H1 (cell line): ENCODE data around the gene CDC45. TPM values are rescaled to one million over a fixed set of nuclear protein-coding genes. Genes with fewer than 3 reads are reported as not detected.
A peak's percentile ranks its signal among the peaks of the same experiment; 100 is the strongest.

Experiments used
- CTCF ChIA-PET: fragments of 300-600 bp; sonication (Branson Sonifier 250); formaldehyde crosslinking; loops from one replicate; lab custom pipeline; 2021; ENCODE audit not compliant: partially characterized antibody; lab: Charles Lee
- POLR2A ChIA-PET: fragments of 300-600 bp; sonication (Branson Sonifier 250); formaldehyde crosslinking; loops from one replicate; lab custom pipeline; 2021; ENCODE audit warnings: inconsistent platforms; ENCODE audit not compliant: partially characterized antibody; lab: Charles Lee
- DNase-seq, 2 experiments: peaks; one replicate each; pipeline versions ENCODE4 v3.0.0 to v3.0.0-alpha.2; 2010 to 2022; ENCODE audit warnings: low spot score in 2 of 2, low read depth in 1 of 2, mixed read lengths in 1 of 2
- FAIRE-seq: peaks from 2 replicates; lab custom pipeline; 2011; peaks lifted over from hg19 to GRCh38; lab: Jason Lieb, UNC
- H2AFZ ChIP-seq: 2 replicates; pipeline ENCODE4 v1.8.1; 2012; ENCODE audit warnings: low read length, inconsistent platforms
- H2AK5ac ChIP-seq: 2 replicates; pipeline ENCODE4 v1.6.1; 2013; ENCODE audit warnings: low read depth, low read length
- H2BK120ac ChIP-seq: replicated peaks from 2 replicates; pipeline ENCODE3; 2013; ENCODE audit warnings: low read depth, low read length, inconsistent platforms
- H2BK12ac ChIP-seq: 2 replicates; pipeline ENCODE4 v1.6.1; 2013; ENCODE audit warnings: low read depth, low read length
- H2BK15ac ChIP-seq: 2 replicates; pipeline ENCODE4 v1.6.1; 2013; ENCODE audit warnings: low read length
- H2BK20ac ChIP-seq: 2 replicates; pipeline ENCODE4 v1.6.1; 2013; ENCODE audit warnings: low read length
- H2BK5ac ChIP-seq: 2 replicates; pipeline ENCODE4 v1.6.1; 2013; ENCODE audit warnings: low read depth, low read length
- H3K14ac ChIP-seq: 2 replicates; pipeline ENCODE4 v1.6.1; 2013; ENCODE audit warnings: inconsistent platforms; ENCODE audit not compliant: insufficient read length
- H3K18ac ChIP-seq: 2 replicates; pipeline ENCODE4 v1.6.1; 2013; ENCODE audit warnings: low read length; ENCODE audit errors: extremely low read depth
- H3K23ac ChIP-seq: 2 replicates; pipeline ENCODE4 v1.6.1; 2013; ENCODE audit warnings: inconsistent platforms; ENCODE audit not compliant: insufficient read length
- H3K23me2 ChIP-seq: 2 replicates; pipeline ENCODE4 v1.6.1; 2013; ENCODE audit warnings: low read depth, low read length
- H3K27ac ChIP-seq: 2 replicates; pipeline ENCODE4 v1.6.1; 2011; ENCODE audit warnings: low read depth, low read length, inconsistent platforms
- H3K27me3 ChIP-seq, 4 experiments: replicated peaks in 1 of 4; 1 replicate in 1 of 4; 2 replicates in 3 of 4; pipeline versions ENCODE4 v1.6.1 to v1.8.1; 2011 to 2013; ENCODE audit warnings: low read length in 3 of 4, mild to moderate bottlenecking in 3 of 4, inconsistent platforms in 2 of 4, mixed read lengths in 2 of 4, moderate library complexity in 1 of 4; ENCODE audit not compliant: control insufficient read depth in 3 of 4, insufficient read depth in 3 of 4; ENCODE audit errors: extremely low read depth in 1 of 4
- H3K36me3 ChIP-seq, 4 experiments: 2 replicates each; pipeline versions ENCODE4 v1.6.1 to v1.8.1; 2011 to 2013; ENCODE audit warnings: mild to moderate bottlenecking in 4 of 4, low read length in 3 of 4, moderate library complexity in 2 of 4, control low read depth in 1 of 4, inconsistent platforms in 1 of 4; ENCODE audit not compliant: insufficient read depth in 4 of 4, control insufficient read depth in 2 of 4
- H3K4ac ChIP-seq: replicated peaks from 2 replicates; pipeline ENCODE3; 2013; ENCODE audit warnings: low read length, low read depth, mixed read lengths, inconsistent platforms; ENCODE audit not compliant: insufficient read length
- H3K4me1 ChIP-seq, 4 experiments: replicated peaks in 1 of 4; 1 replicate in 1 of 4; 2 replicates in 3 of 4; pipeline versions ENCODE4 v1.6.1 to v1.8.1; 2011 to 2013; ENCODE audit warnings: low read length in 3 of 4, inconsistent platforms in 2 of 4, mixed read lengths in 1 of 4; ENCODE audit not compliant: insufficient read depth in 4 of 4, control insufficient read depth in 3 of 4
- H3K4me2 ChIP-seq, 2 experiments: 2 replicates each; pipeline versions ENCODE4 v1.6.1 to v1.8.1; 2011 to 2013; ENCODE audit warnings: low read depth in 2 of 2, low read length in 2 of 2, control low read depth in 1 of 2, inconsistent platforms in 1 of 2, mild to moderate bottlenecking in 1 of 2; ENCODE audit not compliant: insufficient read depth in 1 of 2
- H3K4me3 ChIP-seq, 4 experiments: fragments of 200-600, 300-600 bp in 1 of 4; sonication (generic), shearing (Covaris generic), sonication (Bioruptor Twin) in 1 of 4; 2 replicates each; pipeline versions ENCODE4 v1.5.1 to v1.8.1; 2011 to 2016; ENCODE audit warnings: low read length in 4 of 4, low read depth in 3 of 4, control low read depth in 2 of 4, inconsistent platforms in 2 of 4, mild to moderate bottlenecking in 2 of 4, mixed read lengths in 1 of 4, moderate library complexity in 1 of 4; ENCODE audit not compliant: insufficient read depth in 2 of 4; ENCODE audit errors: extremely low read depth in 1 of 4
- H3K56ac ChIP-seq: replicated peaks from 2 replicates; pipeline ENCODE3; 2013; ENCODE audit warnings: low read depth, mild to moderate bottlenecking, mixed read lengths, low read length, inconsistent platforms; ENCODE audit not compliant: insufficient read length
- H3K79me1 ChIP-seq: 2 replicates; pipeline ENCODE4 v1.6.1; 2013; ENCODE audit warnings: low read depth, low read length, control low read depth
- H3K79me2 ChIP-seq, 2 experiments: 2 replicates each; pipeline versions ENCODE4 v1.6.1 to v1.8.1; 2012 to 2013; ENCODE audit warnings: low read length in 2 of 2, mild to moderate bottlenecking in 2 of 2, inconsistent platforms in 1 of 2; ENCODE audit not compliant: insufficient read depth in 2 of 2, control insufficient read depth in 1 of 2
- H3K9ac ChIP-seq, 4 experiments: replicated peaks in 1 of 4; 1 replicate in 1 of 4; 2 replicates in 3 of 4; pipeline versions ENCODE4 v1.6.1 to v1.8.1; 2011 to 2013; ENCODE audit warnings: low read depth in 3 of 4, low read length in 3 of 4, control low read depth in 2 of 4, mild to moderate bottlenecking in 2 of 4, moderate library complexity in 2 of 4, inconsistent platforms in 1 of 4; ENCODE audit errors: extremely low read depth in 1 of 4
- H3K9me3 ChIP-seq, 2 experiments: 2 replicates each; pipeline versions ENCODE4 v1.6.1 to v1.8.1; 2012 to 2013; ENCODE audit warnings: mild to moderate bottlenecking in 2 of 2, moderate library complexity in 2 of 2, control low read depth in 1 of 2, inconsistent platforms in 1 of 2, low read depth in 1 of 2, low read length in 1 of 2, mixed read lengths in 1 of 2; ENCODE audit not compliant: insufficient read depth in 2 of 2
- H4K20me1 ChIP-seq, 2 experiments: replicated peaks in 1 of 2; 2 replicates each; pipeline versions ENCODE3 to v1.8.1; 2011 to 2013; ENCODE audit warnings: inconsistent platforms in 2 of 2, low read length in 2 of 2, mild to moderate bottlenecking in 1 of 2; ENCODE audit not compliant: insufficient read depth in 2 of 2, control insufficient read depth in 1 of 2
- H4K5ac ChIP-seq: 2 replicates; pipeline ENCODE4 v1.6.1; 2013; ENCODE audit warnings: low read length, low read depth, mixed read lengths, inconsistent platforms; ENCODE audit not compliant: insufficient read length
- H4K8ac ChIP-seq: 2 replicates; pipeline ENCODE4 v1.8.0; 2013; ENCODE audit warnings: mild to moderate bottlenecking, moderate library complexity, low read length, inconsistent platforms; ENCODE audit not compliant: insufficient read depth; ENCODE audit errors: extremely low read depth
- H4K91ac ChIP-seq: replicated peaks from 2 replicates; pipeline ENCODE3; 2013; ENCODE audit warnings: low read length, mixed read lengths, inconsistent platforms; ENCODE audit not compliant: insufficient read length
- CTBP2 ChIP-seq: IDR thresholded peaks from 2 replicates; pipeline ENCODE4 v1.7.0; 2011; ENCODE audit warnings: borderline replicate concordance, mild to moderate bottlenecking, moderate library complexity, mixed read lengths, low read length; ENCODE audit not compliant: insufficient read depth, insufficient read length
- EP300 ChIP-seq, 2 experiments: IDR thresholded peaks; 1 replicate in 1 of 2; 2 replicates in 1 of 2; pipeline ENCODE4 v1.6.1; 2011 to 2012; ENCODE audit warnings: low read depth in 2 of 2, low read length in 2 of 2, mild to moderate bottlenecking in 2 of 2, borderline replicate concordance in 1 of 2, inconsistent platforms in 1 of 2, moderate library complexity in 1 of 2
- HDAC2 ChIP-seq, 2 experiments: fragments of 300-600 bp in 1 of 2; sonication (generic) in 1 of 2; IDR thresholded peaks; 2 replicates each; pipeline ENCODE4 v1.6.1; 2011 to 2012; ENCODE audit warnings: low read depth in 2 of 2, low read length in 2 of 2, mild to moderate bottlenecking in 2 of 2, moderate library complexity in 2 of 2, borderline replicate concordance in 1 of 2, inconsistent platforms in 1 of 2
- POLR2AphosphoS5 ChIP-seq: IDR thresholded peaks from 2 replicates; pipeline ENCODE4 v1.6.1; 2011; ENCODE audit warnings: low read depth, low read length
- RAD21 ChIP-seq, 2 experiments: IDR thresholded peaks in 1 of 2; conservative IDR thresholded peaks in 1 of 2; 2 replicates each; pipeline ENCODE4 v1.6.1; 2011; ENCODE audit warnings: low read depth in 2 of 2, low read length in 2 of 2, improper control_type of control experiment in 1 of 2, inconsistent platforms in 1 of 2, mild to moderate bottlenecking in 1 of 2, moderate library complexity in 1 of 2
- WGBS, 2 experiments: shearing (Covaris generic) in 1 of 2; methylation state at CpG; one replicate each; pipeline versions ENCODE4 v1.1.6 to v1.1.7; 2013 to 2015; ENCODE audit warnings: low lambda C conversion rate in 2 of 2, mixed read lengths in 2 of 2, inconsistent platforms in 1 of 2, low coverage in 1 of 2, missing lambda C conversion rate in 1 of 2; ENCODE audit not compliant: insufficient replicate concordance in 2 of 2, insufficient coverage in 1 of 2, insufficient read length in 1 of 2; ENCODE audit errors: extremely low coverage in 1 of 2, missing lambda C conversion rate in 1 of 2; 5-methylcytosine and 5-hydroxymethylcytosine counted together
- polyA plus RNA-seq, 7 experiments: library from polyadenylated mRNA; depleted of rRNA in 3 of 7; stranded (reverse) in 5 of 7; unstranded in 2 of 7; fragments of >200 nt in 5 of 7; fragments of 200-250 nt in 2 of 7; gene quantifications; 1 replicate in 5 of 7; 2 replicates in 1 of 7; 4 replicates in 1 of 7; pipeline versions ENCODE4 v1.2.1 to v1.2.3, GENCODE V29; 2011 to 2013; ENCODE audit warnings: missing spikeins in 2 of 7, mixed read lengths in 2 of 7
- total RNA-seq: library from RNA; stranded (reverse); fragmentation: NEBNext Ultra II Directional; extraction: Animal tissue kit (Norgen Biotek cat#: 25700); gene quantifications from 2 replicates; pipeline ENCODE4 v1.2.1, GENCODE V29; 2021

Gene CDC45
- total and polyA plus RNA-seq, 2 of the 8 experiments (the other 6 are each of a cell fraction or from before 2014, with no cell fraction given) = 31.9 to 37.7 TPM

GRCh38 chr22:19442166-19442565 is 37.6 kb upstream of the CDC45 start:
- ChIA-PET CTCF (interaction anchor here (0.6 kb wide), 1 partner anchor 13 kb away, joined by 3 read pairs; no protein-coding TSS in a partner anchor), POLR2A (interaction anchor here (0.6 to 3.2 kb wide), 4 partner anchors 11 to 1853 kb away, joined by 3 to 12 read pairs (median 5); partner anchors contain the start of genes CDC45, HIRA and UFD1)
- 89% methylated on average over 2 of the region's 2 CpGs; no CpG with 5 or more reads in 1 of the 2 experiments for WGBS, 2 experiments
- Histone ChIP-seq H3K27me3 (no peaks in the 10 kb centered on the region; a peak in 2 of 7 replicates), H3K4me3 (no peak overlapping the region), H2AFZ (no peak overlapping the region), H3K23ac (no peak overlapping the region), H2BK120ac (no peak overlapping the region), H3K23me2 (peaks cover 2% of the 10 kb centered on the region; the same call in 1 of the 2 replicates), H3K14ac (no peak overlapping the region), H4K5ac (no peak overlapping the region), H2BK15ac (no peak overlapping the region), H3K79me2 (peaks cover 3 to 37% of the 10 kb centered on the region in 2 experiments; a peak in 3 of 4 replicates), H3K56ac (no peak overlapping the region), H3K27ac (no peak overlapping the region), H3K4ac (no peak overlapping the region), H3K9me3 (no peaks in the 10 kb centered on the region), H3K4me2 (no peak overlapping the region), H4K8ac (no peak overlapping the region), H3K18ac (no peak overlapping the region), H4K91ac (no peak overlapping the region), H2BK20ac (no peak overlapping the region), H3K4me1 (peaks cover 0 to 5% (median 1%) of the 10 kb centered on the region in 4 experiments; a peak in 2 of 7 replicates), H3K79me1 (peaks cover 10% of the 10 kb centered on the region), H2AK5ac (no peak overlapping the region), H4K20me1 (peaks cover 21 to 33% of the 10 kb centered on the region in 2 experiments), H3K9ac (no peak overlapping the region), H3K36me3 (peaks cover 3 to 7% (median 5%) of the 10 kb centered on the region in 4 experiments; a peak in 5 of 8 replicates), H2BK5ac (no peak overlapping the region), H2BK12ac (no peak overlapping the region)
- no peak for FAIRE-seq
- DNase-seq = no peak
- no peak for TF ChIP-seq HDAC2 (IDR thresholded peaks at IDR 0.05; ENCODE audit: borderline replicate concordance in 1 of 2, low read depth in 2 of 2, low read length in 2 of 2)
- TF ChIP-seq CTBP2 = no peak
- no peak for TF ChIP-seq EP300 (IDR thresholded peaks at IDR 0.05; ENCODE audit: borderline replicate concordance in 1 of 2, low read depth in 2 of 2, low read length in 2 of 2)
- TF ChIP-seq RAD21 (IDR thresholded peaks at IDR 0.05 in 1 of 2, conservative IDR thresholded peaks at IDR 0.05 in 1 of 2; ENCODE audit: low read depth in 2 of 2, low read length in 2 of 2) = no peak
- peak; percentile 22; the same call in 1 of the 2 replicates for TF ChIP-seq POLR2AphosphoS5
